Ovary (tissue), 3 donors: ENCODE measurements around the gene MCM3AP.

Experiments used
- CTCF ChIP-seq, 3 donors: fragments of 450-650 bp in 2 of 3; fragments of 200-600 bp in 1 of 3; IDR thresholded peaks; one replicate each; pipeline versions ENCODE4 v1.5.1 to v1.8.0; 2016 to 2022; ENCODE audit warnings: antibody characterized with exemption in 3 of 3, mild to moderate bottlenecking in 1 of 3
- EP300 ChIP-seq: sonication (generic); formaldehyde crosslinking; IDR thresholded peaks from one replicate; pipeline ENCODE4 v1.6.1; 2017; ENCODE audit warnings: antibody characterized with exemption
- POLR2A ChIP-seq: fragments of 450-650 bp; IDR thresholded peaks from one replicate; pipeline ENCODE4 v1.6.1; 2017; ENCODE audit warnings: antibody characterized with exemption, mild to moderate bottlenecking, moderate library complexity
- donor health status: DM: no; HTN: no; CAD: no.

- no peak for TF ChIP-seq CTCF (IDR thresholded peaks at IDR 0.05)
- TF ChIP-seq POLR2A = no peak
- no peak for TF ChIP-seq EP300
Measured at GRCh38 chr21:46207006-46207919, 78.1 kb downstream of the MCM3AP start.
